HL-60 (cell line): ENCODE data around the gene MPP2.

Experiments
- DNase-seq, 2 experiments: peaks; one replicate each; pipeline ENCODE4 v3.0.0-alpha.2; 2010 to 2020; ENCODE audit warnings: low read depth in 1 of 2, low spot score in 1 of 2
- H3K27ac ChIP-seq: fragments of 250-450 bp; sonication (Bioruptor Pico); replicated peaks from 2 replicates; pipeline ENCODE4 v1.5.1; 2020; ENCODE audit warnings: mild to moderate bottlenecking, moderate library complexity
- H3K27me3 ChIP-seq: fragments of 250-450 bp; sonication (Bioruptor Pico); 2 replicates; pipeline ENCODE4 v1.5.1; 2021; ENCODE audit warnings: mild to moderate bottlenecking, moderate library complexity; ENCODE audit not compliant: insufficient read depth, poor library complexity, severe bottlenecking
- H3K4me3 ChIP-seq: replicated peaks from 2 replicates; pipeline ENCODE4 v1.5.1; 2011; ENCODE audit warnings: mild to moderate bottlenecking, control low read depth, low read length; ENCODE audit not compliant: insufficient read depth
- GABPA ChIP-seq: IDR thresholded peaks from 2 replicates; pipeline ENCODE4 v1.6.1; 2012; ENCODE audit warnings: low read depth
- POLR2AphosphoS5 ChIP-seq: IDR thresholded peaks from 2 replicates; pipeline ENCODE4 v1.6.1; 2012; ENCODE audit warnings: low read depth
- SPI1 ChIP-seq: IDR thresholded peaks from 2 replicates; pipeline ENCODE4 v1.6.1; 2012; ENCODE audit warnings: low read depth, mild to moderate bottlenecking, borderline replicate concordance
- TF ChIP-seq, protein P1 (sequence below): IDR thresholded peaks from 2 replicates; pipeline ENCODE4 v1.6.1; 2012; ENCODE audit warnings: low read depth; ENCODE audit not compliant: insufficient replicate concordance
- TF ChIP-seq, protein P2 (sequence below): IDR thresholded peaks from one replicate; pipeline ENCODE4 v1.5.1; 2011; ENCODE audit warnings: low read length, control low read depth, inconsistent platforms; ENCODE audit not compliant: insufficient read depth

MPP2 gene

DNA sequence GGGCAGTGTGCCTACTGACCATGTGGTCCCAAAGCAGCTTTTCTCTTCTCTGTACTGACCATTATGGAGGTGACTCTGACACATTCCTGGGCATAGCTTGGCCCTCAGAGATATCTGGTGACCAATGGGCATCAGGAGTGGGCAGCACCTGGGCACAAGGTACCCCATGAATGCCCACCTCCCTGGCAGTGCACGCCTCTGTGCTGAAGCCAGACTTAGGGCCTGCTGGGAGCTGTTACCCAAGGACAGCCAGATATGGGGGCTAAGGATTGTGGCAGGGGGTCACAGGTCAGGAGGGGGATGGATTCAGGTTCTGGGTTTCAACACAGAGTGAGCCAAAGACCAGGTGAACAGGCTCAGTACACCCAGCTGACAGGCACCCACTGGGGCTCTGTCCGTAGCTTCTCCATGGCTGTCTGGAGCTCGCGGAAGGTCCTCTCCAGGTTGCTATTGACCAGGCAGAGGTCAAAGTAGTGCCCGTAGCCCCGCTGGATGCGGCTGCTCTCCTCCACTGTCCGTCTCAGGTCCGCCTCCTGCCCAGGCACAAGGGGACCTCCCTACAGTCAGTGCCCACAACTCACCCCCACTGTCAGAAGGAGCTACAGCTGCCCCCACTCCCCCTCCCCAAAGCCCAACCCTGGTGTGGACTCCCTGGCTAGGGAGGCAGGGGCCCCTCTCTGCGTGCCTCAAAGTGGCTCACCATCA lies 29.7 kb downstream of the MPP2 start:
- H3K27me3 ChIP-seq = peaks cover 5% of the 10 kb centered on the region
- no peak overlapping the region for H3K4me3 ChIP-seq
- no peak overlapping the region for H3K27ac ChIP-seq
- TF ChIP-seq SPI1 = no peak
- TF ChIP-seq, protein P1, sequence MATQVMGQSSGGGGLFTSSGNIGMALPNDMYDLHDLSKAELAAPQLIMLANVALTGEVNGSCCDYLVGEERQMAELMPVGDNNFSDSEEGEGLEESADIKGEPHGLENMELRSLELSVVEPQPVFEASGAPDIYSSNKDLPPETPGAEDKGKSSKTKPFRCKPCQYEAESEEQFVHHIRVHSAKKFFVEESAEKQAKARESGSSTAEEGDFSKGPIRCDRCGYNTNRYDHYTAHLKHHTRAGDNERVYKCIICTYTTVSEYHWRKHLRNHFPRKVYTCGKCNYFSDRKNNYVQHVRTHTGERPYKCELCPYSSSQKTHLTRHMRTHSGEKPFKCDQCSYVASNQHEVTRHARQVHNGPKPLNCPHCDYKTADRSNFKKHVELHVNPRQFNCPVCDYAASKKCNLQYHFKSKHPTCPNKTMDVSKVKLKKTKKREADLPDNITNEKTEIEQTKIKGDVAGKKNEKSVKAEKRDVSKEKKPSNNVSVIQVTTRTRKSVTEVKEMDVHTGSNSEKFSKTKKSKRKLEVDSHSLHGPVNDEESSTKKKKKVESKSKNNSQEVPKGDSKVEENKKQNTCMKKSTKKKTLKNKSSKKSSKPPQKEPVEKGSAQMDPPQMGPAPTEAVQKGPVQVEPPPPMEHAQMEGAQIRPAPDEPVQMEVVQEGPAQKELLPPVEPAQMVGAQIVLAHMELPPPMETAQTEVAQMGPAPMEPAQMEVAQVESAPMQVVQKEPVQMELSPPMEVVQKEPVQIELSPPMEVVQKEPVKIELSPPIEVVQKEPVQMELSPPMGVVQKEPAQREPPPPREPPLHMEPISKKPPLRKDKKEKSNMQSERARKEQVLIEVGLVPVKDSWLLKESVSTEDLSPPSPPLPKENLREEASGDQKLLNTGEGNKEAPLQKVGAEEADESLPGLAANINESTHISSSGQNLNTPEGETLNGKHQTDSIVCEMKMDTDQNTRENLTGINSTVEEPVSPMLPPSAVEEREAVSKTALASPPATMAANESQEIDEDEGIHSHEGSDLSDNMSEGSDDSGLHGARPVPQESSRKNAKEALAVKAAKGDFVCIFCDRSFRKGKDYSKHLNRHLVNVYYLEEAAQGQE = no peak
- no peak for TF ChIP-seq POLR2AphosphoS5
- DNase-seq = no peak

DNA sequence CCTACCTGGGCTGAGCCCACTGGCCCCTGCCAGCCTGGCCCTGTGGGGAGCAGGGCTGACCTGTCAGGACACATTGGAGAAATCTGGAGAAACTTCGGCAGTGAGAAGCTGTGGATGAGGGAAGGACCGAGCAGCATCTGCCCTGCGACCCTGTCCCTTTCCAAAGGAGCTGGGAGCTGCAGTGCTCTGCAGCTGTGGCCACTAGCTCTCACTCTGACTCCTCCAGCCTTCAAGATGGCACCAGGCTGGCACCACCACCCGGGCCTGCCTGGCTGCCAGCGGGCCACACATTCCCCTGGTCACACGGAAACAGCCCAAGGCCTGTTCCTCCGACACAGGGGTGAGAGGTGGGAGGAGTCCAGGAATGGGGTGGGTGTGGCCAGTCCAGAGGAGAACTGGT lies 30.3 kb downstream of the MPP2 start:
- no peak for TF ChIP-seq POLR2AphosphoS5
- TF ChIP-seq, protein P1 = no peak
- no peak for TF ChIP-seq GABPA
- TF ChIP-seq, protein P2, sequence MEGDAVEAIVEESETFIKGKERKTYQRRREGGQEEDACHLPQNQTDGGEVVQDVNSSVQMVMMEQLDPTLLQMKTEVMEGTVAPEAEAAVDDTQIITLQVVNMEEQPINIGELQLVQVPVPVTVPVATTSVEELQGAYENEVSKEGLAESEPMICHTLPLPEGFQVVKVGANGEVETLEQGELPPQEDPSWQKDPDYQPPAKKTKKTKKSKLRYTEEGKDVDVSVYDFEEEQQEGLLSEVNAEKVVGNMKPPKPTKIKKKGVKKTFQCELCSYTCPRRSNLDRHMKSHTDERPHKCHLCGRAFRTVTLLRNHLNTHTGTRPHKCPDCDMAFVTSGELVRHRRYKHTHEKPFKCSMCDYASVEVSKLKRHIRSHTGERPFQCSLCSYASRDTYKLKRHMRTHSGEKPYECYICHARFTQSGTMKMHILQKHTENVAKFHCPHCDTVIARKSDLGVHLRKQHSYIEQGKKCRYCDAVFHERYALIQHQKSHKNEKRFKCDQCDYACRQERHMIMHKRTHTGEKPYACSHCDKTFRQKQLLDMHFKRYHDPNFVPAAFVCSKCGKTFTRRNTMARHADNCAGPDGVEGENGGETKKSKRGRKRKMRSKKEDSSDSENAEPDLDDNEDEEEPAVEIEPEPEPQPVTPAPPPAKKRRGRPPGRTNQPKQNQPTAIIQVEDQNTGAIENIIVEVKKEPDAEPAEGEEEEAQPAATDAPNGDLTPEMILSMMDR = no peak
- no peak for TF ChIP-seq SPI1

GRCh38 chr17:43875476-43876147 lies 31.7 kb downstream of the MPP2 start:
- Histone ChIP-seq H3K27me3 (peaks cover 5% of the 10 kb centered on the region), H3K4me3 (no peak overlapping the region), H3K27ac (no peak overlapping the region)
- no peak for DNase-seq
- TF ChIP-seq, protein P2 = no peak
- TF ChIP-seq GABPA = no peak
- TF ChIP-seq SPI1 = no peak
- TF ChIP-seq, protein P1 = no peak

More for the DNA sequence above, 30.3 kb downstream of the MPP2 start:
- Histone ChIP-seq H3K27ac (no peak overlapping the region), H3K27me3 (peaks cover 5% of the 10 kb centered on the region), H3K4me3 (no peak overlapping the region)
- no peak for DNase-seq
